AG09309 (cell line): ENCODE measurements around the gene MEGF11.
A peak's percentile ranks its signal among the peaks of the same experiment; 100 is the strongest.
"Not testable (repeated sequence)": the region's sequence is repeated elsewhere in the genome, so short reads cannot be mapped to it uniquely, and the experiment has no call there.

ENCODE experiments used
- DNase-seq: peaks from one replicate; pipeline ENCODE4 v3.0.0-alpha.2; 2010; ENCODE audit warnings: low read depth
- H3K4me3 ChIP-seq: 2 replicates; pipeline ENCODE4 v1.5.1; 2011; ENCODE audit warnings: mild to moderate bottlenecking, low read depth, low read length, moderate library complexity; ENCODE audit not compliant: control insufficient read depth
- TF ChIP-seq, protein P1 (sequence below): IDR thresholded peaks from 2 replicates; pipeline ENCODE4 v1.5.1; 2011; ENCODE audit warnings: mild to moderate bottlenecking, low read depth, low read length, inconsistent platforms; ENCODE audit not compliant: insufficient read depth, control insufficient read depth; ENCODE audit errors: missing control alignments

MEGF11 gene

DNA sequence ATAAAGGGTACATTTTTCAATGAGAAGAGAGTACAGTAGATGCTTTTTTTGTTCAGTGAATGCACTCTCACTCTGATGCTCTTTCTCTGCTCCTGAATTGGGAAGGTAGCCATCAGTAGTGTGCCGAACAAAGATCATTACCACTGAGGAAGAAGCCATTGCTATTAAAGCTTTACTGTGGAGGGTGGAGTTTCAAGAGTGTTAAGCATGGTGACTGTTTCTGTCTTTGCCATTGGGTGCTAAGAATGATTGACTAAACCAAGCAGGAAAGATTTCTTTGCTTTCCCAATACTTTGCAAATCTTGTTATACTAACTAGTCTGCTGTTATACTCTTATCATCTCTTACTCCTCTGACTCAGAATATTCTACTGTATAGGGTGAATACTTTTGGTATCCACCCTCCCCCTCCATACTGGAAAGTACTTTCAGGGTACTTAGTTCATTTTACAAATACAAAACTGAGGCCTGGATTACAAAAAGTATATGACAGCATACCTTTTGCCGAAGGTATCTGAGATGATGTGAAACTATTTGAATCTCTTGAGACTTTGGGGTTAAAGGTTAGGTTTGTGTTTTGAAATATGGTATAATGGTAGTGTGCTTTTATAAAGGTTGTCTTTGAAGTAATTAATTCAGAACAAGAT is 382.5 kb downstream of the MEGF11 start:
- peak overlapping the region; percentile 92 for H3K4me3 ChIP-seq
- DNase-seq: no peak
- TF ChIP-seq, protein P1, sequence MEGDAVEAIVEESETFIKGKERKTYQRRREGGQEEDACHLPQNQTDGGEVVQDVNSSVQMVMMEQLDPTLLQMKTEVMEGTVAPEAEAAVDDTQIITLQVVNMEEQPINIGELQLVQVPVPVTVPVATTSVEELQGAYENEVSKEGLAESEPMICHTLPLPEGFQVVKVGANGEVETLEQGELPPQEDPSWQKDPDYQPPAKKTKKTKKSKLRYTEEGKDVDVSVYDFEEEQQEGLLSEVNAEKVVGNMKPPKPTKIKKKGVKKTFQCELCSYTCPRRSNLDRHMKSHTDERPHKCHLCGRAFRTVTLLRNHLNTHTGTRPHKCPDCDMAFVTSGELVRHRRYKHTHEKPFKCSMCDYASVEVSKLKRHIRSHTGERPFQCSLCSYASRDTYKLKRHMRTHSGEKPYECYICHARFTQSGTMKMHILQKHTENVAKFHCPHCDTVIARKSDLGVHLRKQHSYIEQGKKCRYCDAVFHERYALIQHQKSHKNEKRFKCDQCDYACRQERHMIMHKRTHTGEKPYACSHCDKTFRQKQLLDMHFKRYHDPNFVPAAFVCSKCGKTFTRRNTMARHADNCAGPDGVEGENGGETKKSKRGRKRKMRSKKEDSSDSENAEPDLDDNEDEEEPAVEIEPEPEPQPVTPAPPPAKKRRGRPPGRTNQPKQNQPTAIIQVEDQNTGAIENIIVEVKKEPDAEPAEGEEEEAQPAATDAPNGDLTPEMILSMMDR: no peak

DNA sequence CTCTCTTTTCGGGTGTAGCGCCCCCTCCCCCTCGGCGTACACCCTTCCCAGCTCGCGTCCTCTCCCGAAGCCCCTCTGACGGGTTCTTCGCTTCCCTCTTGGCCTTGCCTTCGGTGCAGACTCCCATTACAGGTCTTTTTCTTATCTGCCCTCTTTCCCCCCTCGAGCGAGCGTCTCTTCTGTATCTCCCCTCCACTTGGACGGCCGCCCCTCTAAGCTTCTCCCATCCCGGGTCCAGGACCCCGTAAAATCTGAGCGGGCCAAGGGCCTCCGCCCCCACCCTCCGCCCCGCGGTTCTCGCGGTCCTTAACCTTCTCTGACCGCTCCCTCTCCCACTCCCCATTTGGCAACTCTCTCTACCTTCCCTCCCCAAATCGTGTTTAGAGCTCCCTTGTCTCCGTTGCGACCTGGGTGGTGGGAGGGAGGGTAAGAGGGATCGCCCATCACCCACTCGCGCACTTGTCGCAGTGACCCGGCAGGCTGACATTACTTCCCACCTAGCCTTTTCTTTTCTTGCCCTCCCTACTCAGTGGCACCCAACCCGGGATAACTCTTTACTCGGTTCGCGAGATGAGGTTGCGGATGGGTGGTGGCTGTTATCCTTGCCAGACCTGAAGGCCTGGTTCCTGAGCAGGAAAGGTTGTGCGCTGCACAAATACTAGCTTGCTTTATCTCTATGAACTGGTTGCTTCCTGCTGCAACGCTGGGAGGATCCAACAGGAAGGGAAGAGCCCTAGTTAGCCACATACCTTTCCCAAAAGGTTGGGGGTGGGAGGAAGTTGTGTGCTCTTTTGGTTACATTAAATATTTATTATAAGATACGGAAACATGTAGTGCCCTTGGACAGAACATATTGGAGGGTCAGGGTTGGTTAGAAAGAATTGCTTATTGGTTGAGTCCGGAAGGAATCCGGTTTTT is 383.3 kb downstream of the MEGF11 start:
- DNase-seq: no peak
- H3K4me3 ChIP-seq: peak overlapping the region; percentile 92
- TF ChIP-seq, protein P1: no peak

DNA sequence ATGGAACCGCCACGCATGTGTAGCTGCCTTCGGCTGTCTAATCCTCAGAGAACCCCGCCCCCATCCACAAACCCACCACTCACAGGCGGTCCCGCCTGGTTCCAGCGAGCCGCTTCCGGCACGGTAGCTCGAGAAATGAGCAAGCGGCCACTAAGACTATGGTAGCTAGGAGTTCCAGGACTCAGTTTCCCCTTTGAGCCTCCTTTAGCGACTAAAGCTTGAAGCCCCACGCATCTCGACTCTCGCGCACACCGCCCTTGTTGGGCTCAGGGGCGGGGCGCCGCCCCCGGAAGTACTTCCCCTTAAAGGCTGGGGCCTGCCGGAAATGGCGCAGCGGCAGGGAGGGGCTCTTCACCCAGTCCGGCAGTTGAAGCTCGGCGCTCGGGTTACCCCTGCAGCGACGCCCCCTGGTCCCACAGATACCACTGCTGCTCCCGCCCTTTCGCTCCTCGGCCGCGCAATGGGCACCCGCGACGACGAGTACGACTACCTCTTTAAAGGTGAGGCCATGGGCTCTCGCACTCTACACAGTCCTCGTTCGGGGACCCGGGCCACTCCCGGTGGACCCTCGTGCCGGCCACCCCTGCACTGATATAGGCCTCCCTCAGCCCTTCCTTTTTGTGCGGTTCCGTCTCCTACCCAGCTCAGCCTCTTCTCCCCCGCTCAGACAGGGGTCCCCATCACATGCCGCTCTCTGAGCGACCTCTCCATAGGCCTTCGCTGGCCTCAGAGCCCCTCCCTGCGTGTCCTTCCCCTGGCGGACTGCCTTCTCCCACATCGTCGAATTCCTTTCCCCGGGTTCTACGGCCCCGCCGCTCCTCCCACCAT is 384.2 kb downstream of the MEGF11 start, which contains the start of gene RAB11A:
TSS of gene RAB11A (plus strand) at position 366 of the 828 bp plus-strand sequence. CDS start at position 461, 95 bp downstream.
- H3K4me3 ChIP-seq: peak within 1 kb of the TSS; percentile 92
- DNase-seq: peak; percentile 85
- TF ChIP-seq, protein P1: peak; percentile 35

DNA sequence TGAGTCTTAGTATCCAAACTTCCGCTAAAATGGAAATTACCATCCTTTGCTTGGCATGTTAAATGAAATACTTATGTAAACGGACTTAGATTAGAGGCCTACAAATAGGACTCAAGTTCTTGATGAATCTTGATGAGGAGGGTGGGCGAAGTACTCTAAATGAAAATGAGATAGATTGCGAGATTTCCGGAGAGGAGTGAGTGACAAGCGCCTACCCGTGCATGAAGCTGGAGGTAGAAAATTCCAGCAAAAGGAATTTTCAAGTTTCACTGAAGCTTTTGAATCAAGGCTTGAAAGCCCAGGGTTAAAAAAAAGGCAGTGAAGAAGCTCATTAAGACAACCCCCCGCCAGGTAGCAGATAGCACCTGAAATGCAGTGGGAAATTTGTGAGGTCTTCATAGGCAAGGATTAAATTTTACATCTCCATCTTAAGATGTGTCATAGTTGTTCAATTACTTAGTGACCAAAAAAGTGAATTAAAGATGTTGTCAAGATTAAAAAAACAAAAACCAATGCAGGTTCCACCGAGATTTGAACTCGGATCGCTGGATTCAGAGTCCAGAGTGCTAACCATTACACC is 384.9 kb downstream of the MEGF11 start:
- peak overlapping the region; percentile 92 for H3K4me3 ChIP-seq
- no peak for DNase-seq
- TF ChIP-seq, protein P1: no peak

DNA sequence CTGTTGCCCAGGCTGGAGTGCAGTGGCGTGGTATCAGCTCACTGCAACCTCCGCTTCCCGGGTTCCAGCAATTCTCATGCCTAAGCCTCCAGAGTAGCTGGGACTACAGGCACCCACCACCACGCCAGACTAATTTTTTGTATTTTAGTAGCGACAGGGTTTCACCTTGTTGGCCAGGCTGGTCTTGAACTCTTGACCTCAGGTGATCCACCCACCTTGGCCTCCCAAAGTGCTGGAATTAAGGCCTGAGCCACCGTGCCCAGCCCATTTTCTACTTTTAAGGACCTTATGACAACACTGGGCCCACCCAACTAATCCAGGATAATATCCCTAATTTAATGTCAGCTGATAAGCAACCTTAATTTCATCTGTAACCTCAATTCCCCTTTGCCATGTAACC is 385.6 kb downstream of the MEGF11 start:
- H3K4me3 ChIP-seq: not testable (repeated sequence)

DNA sequence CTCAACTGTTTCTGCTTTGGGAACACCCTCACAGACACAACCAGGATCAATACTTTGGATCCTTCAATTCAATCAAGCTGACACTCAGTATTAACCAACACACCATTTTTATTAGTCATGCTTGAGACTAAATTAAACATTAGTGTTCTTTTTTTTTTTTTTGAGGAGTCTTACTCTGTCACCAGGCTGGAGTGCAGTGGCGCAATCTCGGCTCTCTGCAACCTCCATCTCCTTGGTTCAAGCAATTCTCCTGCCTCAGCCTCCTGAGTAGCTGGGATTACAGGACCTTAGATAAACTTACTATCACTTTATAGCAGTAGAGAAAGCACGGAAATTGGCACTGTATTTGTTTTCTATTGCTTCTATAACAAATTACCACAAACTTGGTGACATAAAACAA is 386.3 kb downstream of the MEGF11 start:
- TF ChIP-seq, protein P1: no peak
- H3K4me3 ChIP-seq: no peak overlapping the region
- DNase-seq: no peak

More for the DNA sequence above, 385.6 kb downstream of the MEGF11 start:
- not testable (repeated sequence) for DNase-seq
